ENCODE data around the gene JMJD6. TPM values are rescaled to one million over a fixed set of nuclear protein-coding genes. Genes with fewer than 3 reads are reported as not detected.
"Not testable (repeated sequence)": the region's sequence is repeated elsewhere in the genome, so short reads cannot be mapped to it uniquely, and the experiment has no call there.

Gene JMJD6
- total RNA-seq, 1 donor from 2014 or later = 65.2 TPM

GRCh38 chr17:76701471-76701967, 24.9 kb downstream of the JMJD6 start:
- Histone ChIP-seq H3K9me3 (replicated peaks) (no peaks in the 10 kb centered on the region), H3K27ac (replicated peaks) (peak overlapping the region; percentile 98), H3K27me3 (ENCODE audit: low read depth) (no peaks in the 10 kb centered on the region), H3K36me3 (no peaks in the 10 kb centered on the region), H3K4me1 (peaks cover 93% of the 10 kb centered on the region), H3K4me3 (peak overlapping the region; percentile 57)
- TF ChIP-seq CTCF (IDR thresholded peaks at IDR 0.05; ENCODE audit: borderline replicate concordance) = no peak
- intact Hi-C loops (cut with micrococcal nuclease) = no loop called here
- no peak for DNase-seq

- no peak for TF ChIP-seq CTCF (IDR thresholded peaks at IDR 0.05; ENCODE audit: borderline replicate concordance)
- DNase-seq = peak; percentile 76
- peak overlapping the region; percentile 57 for H3K4me3 ChIP-seq
- no peaks in the 10 kb centered on the region for H3K27me3 ChIP-seq (ENCODE audit: low read depth)
- H3K27ac ChIP-seq (replicated peaks) = peak overlapping the region; percentile 98
- H3K36me3 ChIP-seq = no peaks in the 10 kb centered on the region
- no peaks in the 10 kb centered on the region for H3K9me3 ChIP-seq (replicated peaks)
- intact Hi-C loops (cut with micrococcal nuclease) = no loop called here
- peaks cover 96% of the 10 kb centered on the region for H3K4me1 ChIP-seq
These were observed 25.6 kb downstream of the JMJD6 start for GRCh38 chr17:76700617-76701470.

- TF ChIP-seq CTCF (IDR thresholded peaks at IDR 0.05; ENCODE audit: borderline replicate concordance) = no peak
- intact Hi-C loops (cut with micrococcal nuclease) = no loop called here
- Histone ChIP-seq H3K4me1 (peaks cover 96% of the 10 kb centered on the region), H3K27me3 (ENCODE audit: low read depth) (no peaks in the 10 kb centered on the region), H3K27ac (replicated peaks) (peak overlapping the region; percentile 98), H3K36me3 (no peaks in the 10 kb centered on the region), H3K4me3 (peak overlapping the region; percentile 57), H3K9me3 (replicated peaks) (no peaks in the 10 kb centered on the region)
- DNase-seq = no peak
These were observed 26.2 kb downstream of the JMJD6 start for GRCh38 chr17:76700270-76700616.

GRCh38 chr17:76698466-76698977, 27.9 kb downstream of the JMJD6 start:
- Histone ChIP-seq H3K27ac (replicated peaks) (peak overlapping the region; percentile 98), H3K4me1 (peaks cover 100% of the 10 kb centered on the region), H3K4me3 (peak overlapping the region; percentile 30)
- H3K9me3 ChIP-seq (replicated peaks); H3K36me3 ChIP-seq; H3K27me3 ChIP-seq (ENCODE audit: low read depth); intact Hi-C loops (cut with micrococcal nuclease); DNase-seq: not testable (repeated sequence)

- DNase-seq = no peak
- H3K4me3 ChIP-seq = peak overlapping the region; percentile 30
- TF ChIP-seq CTCF (IDR thresholded peaks at IDR 0.05; ENCODE audit: borderline replicate concordance) = no peak
- peaks cover 100% of the 10 kb centered on the region for H3K4me1 ChIP-seq
- H3K27me3 ChIP-seq (ENCODE audit: low read depth) = no peaks in the 10 kb centered on the region
- H3K27ac ChIP-seq (replicated peaks) = peak overlapping the region; percentile 98
- intact Hi-C loops (cut with micrococcal nuclease) = no loop called here
- H3K36me3 ChIP-seq = no peaks in the 10 kb centered on the region
- no peaks in the 10 kb centered on the region for H3K9me3 ChIP-seq (replicated peaks)
These were observed 28.5 kb downstream of the JMJD6 start for GRCh38 chr17:76697702-76698465.

Data from left ventricle myocardium inferior (tissue), 1 donor.